ENCODE data around the gene CLCN4.

- TF ChIP-seq CTCF (IDR thresholded peaks at IDR 0.05): no peak
- TF ChIP-seq EZH2 (IDR thresholded peaks at IDR 0.05; ENCODE audit: borderline replicate concordance, insufficient read depth, low read depth, low read length, poor library complexity, severe bottlenecking): no peak
These were observed 28.4 kb upstream of the CLCN4 start for GRCh38 chrX:10128386-10128785.
